Ishikawa (cell line): ENCODE data around the gene TSPAN9.

Experiments
- EGR1 ChIP-seq: IDR thresholded peaks from 2 replicates; pipeline ENCODE4 v1.6.1; 2012
- EP300 ChIP-seq: IDR thresholded peaks from 2 replicates; pipeline ENCODE4 v1.6.1; 2012; ENCODE audit warnings: borderline replicate concordance
- NFIC ChIP-seq: IDR thresholded peaks from 2 replicates; pipeline ENCODE4 v1.6.1; 2012
- RAD21 ChIP-seq: IDR thresholded peaks from 2 replicates; pipeline ENCODE4 v1.6.1; 2012; ENCODE audit warnings: low read depth
- TEAD4 ChIP-seq: IDR thresholded peaks from 2 replicates; pipeline ENCODE4 v1.6.1; 2012
- TF ChIP-seq, protein P1 (sequence below): IDR thresholded peaks from 2 replicates; pipeline ENCODE4 v1.6.1; 2012; ENCODE audit warnings: low read depth, mild to moderate bottlenecking
- TF ChIP-seq, protein P2 (sequence below): IDR thresholded peaks from 2 replicates; pipeline ENCODE4 v1.6.1; 2012

DNA sequence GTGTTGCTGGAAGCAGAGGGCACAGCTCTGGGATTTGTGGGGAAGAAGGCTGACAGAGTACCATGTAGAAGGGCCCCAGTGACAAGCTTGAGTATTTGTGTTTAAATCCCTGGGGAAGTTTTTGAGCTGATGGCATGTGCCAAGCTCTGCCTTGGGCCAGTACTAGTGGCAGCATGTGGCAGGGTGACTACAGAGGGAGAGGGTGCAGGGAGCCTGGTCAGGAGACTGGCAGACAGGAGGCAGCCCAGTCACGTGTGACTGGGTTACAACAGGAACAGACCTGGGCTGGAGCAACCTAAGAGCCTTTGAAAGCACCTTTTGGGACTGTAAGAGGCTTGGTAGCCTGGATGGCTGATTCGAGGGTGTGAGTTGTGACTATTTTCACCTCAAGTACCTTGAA is 112.1 kb downstream of the TSPAN9 start:
- TF ChIP-seq, protein P1, sequence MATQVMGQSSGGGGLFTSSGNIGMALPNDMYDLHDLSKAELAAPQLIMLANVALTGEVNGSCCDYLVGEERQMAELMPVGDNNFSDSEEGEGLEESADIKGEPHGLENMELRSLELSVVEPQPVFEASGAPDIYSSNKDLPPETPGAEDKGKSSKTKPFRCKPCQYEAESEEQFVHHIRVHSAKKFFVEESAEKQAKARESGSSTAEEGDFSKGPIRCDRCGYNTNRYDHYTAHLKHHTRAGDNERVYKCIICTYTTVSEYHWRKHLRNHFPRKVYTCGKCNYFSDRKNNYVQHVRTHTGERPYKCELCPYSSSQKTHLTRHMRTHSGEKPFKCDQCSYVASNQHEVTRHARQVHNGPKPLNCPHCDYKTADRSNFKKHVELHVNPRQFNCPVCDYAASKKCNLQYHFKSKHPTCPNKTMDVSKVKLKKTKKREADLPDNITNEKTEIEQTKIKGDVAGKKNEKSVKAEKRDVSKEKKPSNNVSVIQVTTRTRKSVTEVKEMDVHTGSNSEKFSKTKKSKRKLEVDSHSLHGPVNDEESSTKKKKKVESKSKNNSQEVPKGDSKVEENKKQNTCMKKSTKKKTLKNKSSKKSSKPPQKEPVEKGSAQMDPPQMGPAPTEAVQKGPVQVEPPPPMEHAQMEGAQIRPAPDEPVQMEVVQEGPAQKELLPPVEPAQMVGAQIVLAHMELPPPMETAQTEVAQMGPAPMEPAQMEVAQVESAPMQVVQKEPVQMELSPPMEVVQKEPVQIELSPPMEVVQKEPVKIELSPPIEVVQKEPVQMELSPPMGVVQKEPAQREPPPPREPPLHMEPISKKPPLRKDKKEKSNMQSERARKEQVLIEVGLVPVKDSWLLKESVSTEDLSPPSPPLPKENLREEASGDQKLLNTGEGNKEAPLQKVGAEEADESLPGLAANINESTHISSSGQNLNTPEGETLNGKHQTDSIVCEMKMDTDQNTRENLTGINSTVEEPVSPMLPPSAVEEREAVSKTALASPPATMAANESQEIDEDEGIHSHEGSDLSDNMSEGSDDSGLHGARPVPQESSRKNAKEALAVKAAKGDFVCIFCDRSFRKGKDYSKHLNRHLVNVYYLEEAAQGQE: no peak
- TF ChIP-seq RAD21: no peak
- TF ChIP-seq EP300: no peak
- TF ChIP-seq NFIC: no peak
- TF ChIP-seq, protein P2, sequence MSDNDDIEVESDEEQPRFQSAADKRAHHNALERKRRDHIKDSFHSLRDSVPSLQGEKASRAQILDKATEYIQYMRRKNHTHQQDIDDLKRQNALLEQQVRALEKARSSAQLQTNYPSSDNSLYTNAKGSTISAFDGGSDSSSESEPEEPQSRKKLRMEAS: no peak
- no peak for TF ChIP-seq TEAD4
- no peak for TF ChIP-seq EGR1
